Middle frontal gyrus (tissue), 1 donor: ENCODE measurements around the gene P3H2.
"Not testable (repeated sequence)": the region's sequence is repeated elsewhere in the genome, so short reads cannot be mapped to it uniquely, and the experiment has no call there.

Source experiments
- DNase-seq: peaks from one replicate; pipeline ENCODE4 v3.0.0-alpha.2; 2015; ENCODE audit warnings: low spot score; ENCODE audit errors: extremely low spot score

Gene P3H2

DNA sequence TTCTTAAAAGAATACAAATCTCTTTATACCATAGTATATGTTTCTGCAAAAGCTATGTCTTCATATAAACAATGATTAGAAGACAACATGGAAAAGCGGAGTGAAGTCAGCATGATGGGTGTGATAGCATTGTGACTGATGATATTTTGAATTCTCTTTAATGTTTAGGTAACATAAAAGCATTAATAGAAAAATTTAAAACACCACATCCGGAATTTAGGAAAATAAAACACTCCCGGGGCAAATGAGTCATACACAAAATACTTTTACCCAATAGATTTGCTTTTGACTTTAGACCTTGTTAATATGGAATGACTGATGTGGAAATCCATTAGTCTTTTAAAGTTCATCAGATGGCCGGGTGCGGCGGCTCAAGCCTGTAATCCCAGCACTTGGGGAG is 134.7 kb downstream of the P3H2 start:
- no peak for DNase-seq

DNA sequence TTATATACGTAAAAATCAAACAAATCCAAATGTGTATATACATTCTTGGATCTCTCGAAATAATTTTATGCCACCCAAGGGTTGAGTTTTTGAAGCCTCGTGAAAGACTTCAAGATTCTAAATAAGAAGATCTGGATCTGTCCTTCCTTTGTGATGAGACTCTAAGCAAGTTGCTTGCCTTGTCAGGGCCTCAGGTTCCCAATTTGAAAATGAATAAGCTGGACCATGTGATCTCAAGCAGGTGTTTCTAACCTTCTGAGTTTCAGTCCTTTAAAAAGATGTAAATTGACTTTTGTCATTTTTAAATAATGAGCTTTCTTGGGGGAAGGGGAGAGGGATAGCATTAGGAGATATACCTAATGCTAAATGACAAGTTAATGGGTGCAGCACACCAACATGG is 137.1 kb downstream of the P3H2 start:
- no peak for DNase-seq

DNA sequence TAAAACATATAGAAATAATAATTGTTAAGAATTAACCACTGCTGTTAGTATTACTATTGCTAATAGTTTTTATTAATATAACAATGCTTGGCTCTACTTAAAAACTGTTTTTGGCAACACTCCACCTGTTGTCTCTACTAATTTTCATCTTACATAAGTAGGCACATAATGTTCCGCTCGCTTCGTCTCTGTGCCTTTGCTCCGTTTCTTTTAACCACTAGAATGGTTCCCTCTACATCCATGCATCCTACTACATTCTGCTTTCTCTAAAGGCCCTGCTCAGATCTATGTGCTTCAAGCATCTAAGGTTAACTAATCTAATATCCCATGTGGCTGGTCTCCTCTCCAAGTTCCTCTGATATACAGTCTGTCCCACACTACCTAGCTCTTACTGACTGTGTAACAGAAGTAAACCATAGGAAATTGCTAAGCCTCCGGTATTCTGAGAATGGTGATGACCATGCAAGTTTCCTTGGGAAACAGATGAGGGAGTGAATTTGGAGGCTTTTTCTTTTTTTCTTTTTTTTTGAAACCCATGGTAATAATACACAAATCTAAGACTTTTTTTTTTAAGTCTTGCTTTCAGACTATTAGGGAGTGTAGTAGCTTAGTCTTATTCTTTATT is 138.3 kb downstream of the P3H2 start:
- no peak for DNase-seq

DNA sequence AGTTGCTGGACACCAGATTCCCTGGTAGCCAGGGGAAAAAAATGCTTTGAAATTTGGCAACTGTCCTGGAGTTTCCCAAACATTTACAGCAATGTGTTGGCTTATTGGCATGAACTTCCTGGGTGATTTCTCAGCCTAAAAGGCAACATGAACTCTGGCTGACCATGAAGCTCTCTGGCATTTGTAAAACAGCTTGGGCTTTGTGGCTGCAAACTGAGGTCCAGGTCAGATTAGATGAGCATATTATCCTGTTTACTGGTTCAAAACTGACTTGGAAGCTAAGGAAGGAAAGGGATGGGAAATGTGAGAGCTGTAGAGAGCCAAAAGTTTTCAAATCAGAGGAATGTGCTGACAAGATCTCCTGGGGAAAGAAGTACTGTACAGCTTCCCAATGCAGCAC is 139.0 kb downstream of the P3H2 start:
- DNase-seq = no peak

DNA sequence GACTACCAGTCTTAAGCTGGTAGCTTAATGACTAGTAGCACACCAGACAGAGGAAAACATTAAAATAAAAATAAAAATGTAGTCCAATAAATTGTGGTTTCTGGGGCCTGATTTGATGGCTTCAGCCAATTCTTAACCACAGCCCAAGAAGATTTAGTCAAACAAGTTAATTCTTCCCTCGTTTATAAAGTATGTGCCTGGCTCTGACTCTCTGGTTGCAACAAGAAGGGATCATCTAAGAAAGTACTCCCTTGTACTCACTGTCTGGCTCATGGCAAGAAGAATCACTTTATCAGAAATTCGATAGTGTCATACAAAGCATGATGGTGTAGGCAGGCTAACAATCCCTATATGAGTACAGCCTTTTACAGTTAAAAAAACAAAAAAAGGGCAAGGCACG is 141.9 kb downstream of the P3H2 start:
- DNase-seq = no peak

DNA sequence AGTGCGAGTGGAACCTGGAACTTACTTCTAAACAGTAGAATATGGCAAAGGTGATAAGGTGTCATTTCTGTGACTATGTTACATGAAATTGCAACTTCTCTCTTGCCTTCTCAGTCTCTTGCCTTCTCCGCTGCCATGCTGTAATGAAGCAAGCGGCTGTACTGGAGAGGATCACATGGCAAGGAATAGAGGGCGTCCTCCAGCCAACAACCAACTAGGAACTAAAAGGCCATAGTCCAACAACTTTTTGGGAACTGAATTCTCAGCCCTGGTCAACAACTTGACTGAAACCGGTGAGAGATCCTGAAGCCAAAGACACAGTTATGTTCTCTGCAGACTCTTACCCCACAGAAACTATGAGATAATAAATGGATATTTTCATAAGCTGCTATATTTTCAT is 143.5 kb downstream of the P3H2 start:
- DNase-seq = no peak

DNA sequence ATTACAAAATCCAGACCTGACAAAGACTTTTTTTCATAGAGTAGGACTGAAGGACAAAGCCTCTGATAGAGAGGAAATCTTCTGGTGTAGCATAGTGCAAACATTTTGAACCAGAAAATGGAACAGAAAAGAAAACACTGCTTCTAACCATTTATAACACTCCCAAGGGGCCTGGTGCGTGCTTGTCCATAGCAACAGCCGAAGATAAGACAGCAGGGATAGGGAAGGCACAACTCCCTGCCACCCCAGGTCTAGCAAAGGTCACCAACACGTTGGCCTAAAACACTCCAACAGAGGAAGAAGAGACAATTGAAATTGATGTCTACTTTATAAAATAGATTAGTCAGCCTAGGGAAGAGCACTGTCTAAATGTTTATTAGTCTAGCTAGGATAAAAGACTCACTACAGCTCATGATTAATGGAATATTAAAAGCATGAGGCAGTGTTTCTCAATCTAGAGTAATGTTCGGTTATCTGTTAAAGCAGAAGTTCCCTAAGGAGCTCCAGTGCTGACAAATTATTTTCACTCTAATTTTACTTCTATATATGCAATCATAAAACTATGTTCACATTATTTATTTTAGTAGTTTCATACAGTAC is 145.2 kb downstream of the P3H2 start:
- no peak for DNase-seq

DNA sequence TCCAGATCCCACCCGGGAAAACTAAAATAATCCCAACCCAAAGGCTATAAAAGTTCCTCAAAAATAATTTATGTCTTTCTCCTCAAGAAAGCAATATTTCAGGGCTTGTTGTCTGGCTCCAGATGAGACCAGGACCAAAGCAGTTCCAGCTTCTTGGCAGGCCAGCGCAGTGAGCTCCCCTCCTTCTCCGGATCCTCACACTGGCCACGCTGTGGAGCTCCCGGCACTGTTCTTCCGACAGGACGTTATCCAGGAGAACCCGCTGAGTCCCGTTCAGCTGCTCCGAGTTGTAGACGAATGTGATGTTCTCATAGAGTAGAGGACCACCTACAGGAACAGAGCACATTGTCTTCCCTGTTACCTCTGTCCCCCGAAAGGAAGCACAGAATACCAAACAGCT is 146.3 kb downstream of the P3H2 start:
- no peak for DNase-seq

DNA sequence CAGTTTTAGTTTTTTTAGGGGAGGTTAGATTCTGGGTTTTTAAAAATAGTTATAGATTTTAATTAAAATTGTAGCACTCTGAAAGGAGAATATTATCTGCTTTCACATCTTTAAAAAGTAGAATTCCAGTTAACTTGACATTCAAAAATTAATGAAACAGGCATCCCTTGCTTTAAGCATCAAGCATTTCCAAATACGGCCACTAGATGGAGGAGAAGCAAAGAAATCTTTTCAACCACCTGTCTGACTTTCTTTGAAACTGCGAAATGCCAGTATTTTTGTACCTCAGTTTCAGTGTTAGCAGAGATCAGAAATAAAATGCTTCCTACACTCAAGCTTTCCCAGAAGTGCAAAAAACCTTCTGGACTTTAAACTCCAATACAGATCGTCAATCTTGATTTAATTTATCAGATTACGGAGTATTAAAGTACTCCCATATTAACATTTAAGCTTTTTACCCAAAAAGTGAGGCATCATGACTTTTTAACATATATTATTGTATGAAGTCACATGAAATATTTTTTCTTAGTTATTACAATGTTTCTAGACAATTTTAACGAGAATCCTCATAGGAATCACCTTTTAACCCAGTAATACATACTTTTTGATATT is 153.3 kb downstream of the P3H2 start:
- peak; percentile 48 for DNase-seq

DNA sequence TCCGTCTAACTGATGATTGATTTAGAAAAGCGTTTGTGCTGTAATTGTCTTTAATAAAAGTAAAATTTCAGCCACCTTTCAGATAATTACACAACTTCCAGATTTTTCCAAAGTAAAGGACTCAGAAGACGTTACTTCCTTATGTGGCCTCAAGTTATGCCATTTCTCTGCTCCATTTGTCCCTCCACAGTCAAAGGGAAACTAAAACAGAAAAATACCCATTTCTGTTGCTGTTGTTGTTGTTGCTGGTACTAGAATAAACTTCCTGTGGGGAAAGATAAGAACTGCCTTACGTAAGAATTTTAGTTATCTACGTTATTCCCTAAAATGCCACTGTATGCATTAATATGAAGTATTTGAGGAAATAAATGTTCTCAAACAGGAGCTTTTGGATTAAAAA is 153.9 kb downstream of the P3H2 start:
- no peak for DNase-seq

DNA sequence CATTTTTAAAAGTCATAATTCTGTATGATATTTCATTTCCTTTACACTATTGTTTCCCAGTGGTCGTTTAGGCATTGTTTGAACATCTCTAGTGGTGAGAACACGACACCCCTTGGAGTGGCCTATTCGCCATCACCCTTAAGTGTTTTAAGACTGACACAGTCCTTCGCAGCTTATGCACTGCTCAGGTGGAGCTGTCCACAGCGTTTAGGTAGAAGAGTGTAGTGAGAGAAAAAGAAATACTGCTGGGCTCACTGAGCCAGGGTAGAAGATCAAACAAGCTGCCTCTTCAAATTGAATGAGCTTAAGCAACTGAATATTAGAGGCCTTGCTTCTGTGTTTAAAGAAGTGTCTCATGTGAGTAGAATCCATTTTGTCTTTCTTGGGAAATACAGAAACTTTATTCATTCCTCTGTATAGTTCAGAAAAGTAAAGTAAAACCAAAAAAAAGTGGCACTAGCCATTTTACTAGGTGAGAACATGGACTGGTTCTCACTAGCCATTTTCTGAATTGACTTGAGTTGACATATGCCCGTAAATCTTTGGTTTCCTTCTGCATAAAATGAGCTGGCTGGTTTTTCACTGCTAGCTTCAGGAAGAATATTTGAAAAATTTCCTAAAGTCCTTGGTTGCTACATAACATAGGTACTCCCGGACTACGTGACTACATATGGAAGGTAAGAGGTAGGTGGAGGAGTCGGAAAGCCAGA is 155.9 kb downstream of the P3H2 start:
- DNase-seq = no peak

DNA sequence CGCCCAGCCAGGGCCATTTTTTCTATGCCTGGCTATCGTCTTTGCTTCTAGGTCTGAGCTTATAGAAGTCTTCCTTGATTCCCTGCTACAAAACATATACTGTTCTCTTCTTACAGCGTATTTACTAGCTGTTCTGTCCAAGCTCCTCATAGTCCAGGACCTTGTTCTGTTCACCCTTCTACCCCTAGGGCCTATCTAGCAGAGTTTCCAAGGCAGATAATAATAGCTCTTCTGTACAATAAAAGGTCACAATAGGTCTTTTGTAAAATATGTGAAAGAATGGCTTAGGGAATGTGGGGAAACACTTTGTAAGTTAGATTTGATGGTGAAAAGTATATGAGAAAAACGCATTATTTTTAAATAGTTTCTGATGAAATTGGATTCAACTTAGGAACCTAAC is 158.2 kb downstream of the P3H2 start:
- DNase-seq = no peak

DNA sequence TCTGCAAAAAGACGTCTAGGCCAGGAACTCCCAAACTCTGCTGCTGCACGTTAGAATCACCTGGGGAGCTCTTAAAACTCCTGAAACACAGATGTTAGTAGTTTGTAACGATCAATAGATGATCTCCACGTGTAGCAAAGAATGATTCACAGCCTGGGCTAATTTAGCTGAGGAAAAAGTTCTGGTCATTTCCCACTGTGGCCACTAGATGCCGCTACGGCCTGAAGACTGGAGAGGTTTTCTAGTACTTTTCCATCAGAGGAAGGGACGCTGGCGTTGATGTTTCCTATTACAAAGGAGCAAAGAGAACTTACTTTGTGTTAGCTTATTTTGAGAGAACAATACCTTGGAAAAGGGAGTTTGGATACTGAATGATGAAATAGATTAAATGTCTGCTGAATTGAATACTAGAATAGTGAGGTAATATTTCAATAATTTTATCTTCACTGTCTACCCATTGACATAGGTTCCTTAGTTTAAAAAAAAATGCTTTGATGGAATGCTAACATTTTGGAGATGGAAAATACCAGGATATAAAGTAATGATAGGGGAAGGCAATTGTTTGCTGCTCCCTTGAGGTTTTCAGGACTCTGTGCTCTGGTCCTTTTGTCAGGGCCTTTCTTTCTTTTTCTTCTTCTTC is 159.1 kb downstream of the P3H2 start:
- DNase-seq = peak; percentile 66

DNA sequence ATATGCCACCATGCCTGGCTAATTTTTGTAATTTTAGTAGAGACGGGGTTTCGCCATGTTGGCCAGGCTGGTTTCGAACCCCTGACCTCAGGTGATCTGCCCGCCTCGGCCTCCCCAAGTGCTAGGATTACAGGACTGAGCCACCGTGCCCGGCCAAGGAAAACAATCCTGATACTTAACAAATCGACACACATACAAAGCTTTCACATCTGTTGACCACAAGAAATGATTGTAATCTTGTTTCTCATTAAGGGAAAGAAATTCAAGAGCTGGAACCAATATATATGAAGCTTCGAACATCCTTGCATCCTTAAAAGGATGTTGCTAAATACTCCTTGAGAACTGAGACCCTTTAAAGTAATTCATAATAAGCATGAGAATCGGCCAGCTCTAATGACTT is 159.6 kb downstream of the P3H2 start:
- not testable (repeated sequence) for DNase-seq

DNA sequence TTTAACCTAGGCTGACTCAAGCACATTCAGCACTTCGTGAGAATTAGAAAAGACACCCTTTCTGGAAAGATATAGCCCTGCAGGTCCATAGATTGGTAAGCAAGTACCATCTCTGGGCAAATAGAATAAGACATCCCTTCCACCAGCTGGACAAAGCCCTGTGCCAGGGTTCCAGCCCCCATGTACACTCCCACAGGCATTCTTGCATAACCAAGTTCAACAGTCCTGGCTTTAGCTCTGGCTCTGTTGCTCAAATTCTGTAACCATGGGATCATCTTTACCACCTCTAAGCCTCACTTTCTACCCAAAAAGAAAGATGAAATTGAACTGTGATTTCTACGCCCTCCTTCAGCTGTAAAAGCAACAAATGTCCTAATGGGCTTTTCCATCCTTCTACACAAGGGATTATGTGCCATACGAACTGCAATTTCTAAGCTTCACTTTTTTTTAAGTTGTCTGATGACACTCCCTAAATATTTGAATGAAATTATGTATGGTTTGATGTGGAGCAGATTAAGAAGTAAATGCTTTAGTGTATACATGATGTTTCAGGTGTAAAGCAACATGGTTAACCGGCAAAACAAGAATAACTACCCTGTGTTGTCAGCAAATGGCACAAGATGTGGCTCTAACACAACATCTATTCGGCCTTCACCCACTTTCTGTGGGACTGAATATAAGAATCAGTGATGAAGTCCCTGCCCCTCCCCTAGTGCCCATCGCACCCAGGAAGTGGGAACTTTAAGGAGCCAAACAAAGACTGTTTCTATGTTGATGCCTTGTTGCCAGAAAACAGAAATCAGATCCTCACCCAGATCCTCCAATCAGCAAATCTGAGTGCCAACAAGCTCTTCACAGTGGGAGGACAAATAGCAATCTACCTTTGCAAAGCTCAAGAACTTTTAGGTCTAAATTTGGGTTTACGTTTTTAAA is 165.7 kb downstream of the P3H2 start:
- no peak for DNase-seq

DNA sequence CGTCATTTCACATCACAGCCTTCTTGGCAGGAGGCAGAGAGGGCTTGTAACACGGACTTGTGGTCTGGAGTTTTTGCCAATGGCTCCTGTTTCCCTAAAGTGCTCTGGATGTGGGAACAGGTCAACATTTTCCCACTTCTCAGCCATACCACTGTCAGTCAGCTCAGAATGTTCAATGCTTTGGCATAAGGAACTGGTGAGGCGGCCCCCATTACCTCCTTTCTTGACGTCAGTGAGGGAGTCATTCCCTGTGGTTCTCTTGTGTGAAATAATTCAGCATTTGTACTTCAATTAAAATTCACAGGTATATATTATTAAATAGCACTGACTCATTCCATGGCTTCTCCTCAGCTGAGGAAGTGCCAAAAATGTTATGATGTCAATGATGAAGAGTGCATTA is 167.1 kb downstream of the P3H2 start:
- DNase-seq = no peak

DNA sequence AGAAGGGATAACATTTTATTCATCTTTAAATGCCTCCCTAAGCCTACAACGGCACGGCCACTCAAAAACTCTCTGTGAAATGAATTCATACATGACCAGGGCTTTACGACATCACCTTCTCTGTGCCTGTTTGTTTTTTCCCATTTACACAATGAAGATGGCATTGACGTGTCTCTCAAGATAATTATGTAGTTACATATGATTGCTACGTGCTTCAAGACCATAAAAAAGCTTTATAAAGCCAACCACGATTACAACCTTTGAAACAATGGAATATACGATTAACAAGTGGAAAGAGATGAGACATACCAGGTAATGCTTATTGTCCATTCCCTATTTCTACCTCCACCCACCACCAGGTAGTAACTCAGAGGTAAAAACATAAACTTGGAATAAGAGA is 168.4 kb downstream of the P3H2 start:
- no peak for DNase-seq

DNA sequence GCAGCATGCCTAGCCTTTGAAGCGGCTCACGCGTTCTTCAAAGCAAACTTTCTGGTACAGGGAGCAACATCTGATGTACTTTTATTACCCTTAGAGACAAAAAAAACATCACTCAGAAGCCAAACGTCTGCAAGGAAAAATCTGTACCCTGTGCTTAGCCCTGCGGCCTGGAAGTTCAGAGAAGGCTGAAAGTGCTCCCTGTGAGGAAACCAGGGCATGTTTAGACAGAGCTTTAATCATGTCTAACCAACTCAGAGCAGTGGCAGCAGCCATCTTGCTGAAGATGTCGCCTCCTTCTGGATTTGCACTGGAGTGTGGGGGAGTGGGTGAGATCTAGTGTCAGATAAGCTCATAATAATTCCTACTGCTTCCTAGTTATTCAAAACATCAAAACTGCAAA is 170.4 kb downstream of the P3H2 start:
- DNase-seq = no peak

DNA sequence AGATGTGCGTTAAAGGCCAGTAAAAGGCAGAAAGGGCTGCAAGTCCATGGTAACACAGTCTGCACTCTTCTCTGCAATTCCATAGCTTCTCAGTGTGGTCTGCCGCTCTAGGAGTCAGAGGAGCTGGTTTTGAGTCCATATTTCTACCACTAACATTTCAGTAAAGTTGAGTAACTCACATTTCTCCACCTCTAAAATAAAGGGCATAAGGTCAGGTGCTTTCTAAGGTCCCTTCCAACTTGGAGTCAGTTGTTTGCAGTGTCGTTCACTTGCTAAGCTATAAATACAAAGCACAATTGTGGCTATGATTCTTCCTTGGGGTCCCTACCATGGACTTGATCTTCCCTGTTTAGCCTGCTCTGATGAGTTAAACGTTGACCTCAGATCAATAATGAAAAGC is 171.1 kb downstream of the P3H2 start:
- DNase-seq = no peak

DNA sequence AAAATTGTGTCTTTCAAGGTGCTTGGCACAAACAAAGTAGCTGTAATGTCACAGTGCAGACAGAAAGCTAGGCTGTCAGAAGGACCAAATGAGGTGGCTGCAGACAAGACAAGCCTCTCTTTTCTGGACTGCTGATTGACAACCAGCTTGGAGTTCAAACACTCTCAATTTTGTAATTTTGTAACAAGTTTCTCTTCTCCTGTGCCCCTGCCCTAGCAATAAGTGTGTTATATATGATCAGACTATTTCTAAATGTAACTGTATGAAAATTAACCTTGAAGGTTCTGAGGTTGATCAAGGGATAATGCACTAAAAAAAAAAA is 172.0 kb downstream of the P3H2 start:
- no peak for DNase-seq
